ENCODE data around the gene TOMM20L.

DNA sequence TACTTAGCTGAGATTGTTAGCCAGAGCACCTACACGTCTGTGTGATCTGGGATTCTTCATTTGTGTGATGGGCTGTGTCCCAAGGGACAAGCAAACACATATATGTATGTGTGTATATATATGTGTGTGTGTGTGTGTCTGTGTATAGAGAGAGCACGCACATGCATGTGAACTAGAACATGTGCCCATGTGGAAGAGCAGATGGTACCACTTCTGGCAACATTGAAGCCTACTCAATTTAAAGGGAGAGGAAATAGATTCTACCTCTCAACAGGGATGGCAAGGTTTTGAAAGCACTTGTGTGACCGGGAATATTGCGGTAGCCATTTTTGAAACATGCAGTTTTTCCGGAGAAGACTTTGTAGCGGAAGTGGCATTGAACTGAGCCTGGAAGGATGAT lies 1.4 kb downstream of the TOMM20L start:
- TF ChIP-seq ZNF121 (CRISPR knock-in tag; conservative IDR thresholded peaks at IDR 0.05) (no peak), YY1 (IDR thresholded peaks at IDR 0.05; ENCODE audit: borderline replicate concordance in 1 of 3, control insufficient read depth in 1 of 3, extremely low read depth in 1 of 3, insufficient read depth in 3 of 3, insufficient read length in 1 of 3, insufficient replicate concordance in 2 of 3, low read depth in 1 of 3, low read length in 2 of 3) (no peak), NFIC (IDR thresholded peaks at IDR 0.05) (no peak)
- TF ChIP-seq, protein P1, sequence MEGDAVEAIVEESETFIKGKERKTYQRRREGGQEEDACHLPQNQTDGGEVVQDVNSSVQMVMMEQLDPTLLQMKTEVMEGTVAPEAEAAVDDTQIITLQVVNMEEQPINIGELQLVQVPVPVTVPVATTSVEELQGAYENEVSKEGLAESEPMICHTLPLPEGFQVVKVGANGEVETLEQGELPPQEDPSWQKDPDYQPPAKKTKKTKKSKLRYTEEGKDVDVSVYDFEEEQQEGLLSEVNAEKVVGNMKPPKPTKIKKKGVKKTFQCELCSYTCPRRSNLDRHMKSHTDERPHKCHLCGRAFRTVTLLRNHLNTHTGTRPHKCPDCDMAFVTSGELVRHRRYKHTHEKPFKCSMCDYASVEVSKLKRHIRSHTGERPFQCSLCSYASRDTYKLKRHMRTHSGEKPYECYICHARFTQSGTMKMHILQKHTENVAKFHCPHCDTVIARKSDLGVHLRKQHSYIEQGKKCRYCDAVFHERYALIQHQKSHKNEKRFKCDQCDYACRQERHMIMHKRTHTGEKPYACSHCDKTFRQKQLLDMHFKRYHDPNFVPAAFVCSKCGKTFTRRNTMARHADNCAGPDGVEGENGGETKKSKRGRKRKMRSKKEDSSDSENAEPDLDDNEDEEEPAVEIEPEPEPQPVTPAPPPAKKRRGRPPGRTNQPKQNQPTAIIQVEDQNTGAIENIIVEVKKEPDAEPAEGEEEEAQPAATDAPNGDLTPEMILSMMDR (IDR thresholded peaks at IDR 0.05 in 2 of 3, conservative IDR thresholded peaks at IDR 0.05 in 1 of 3; ENCODE audit: insufficient read depth in 2 of 3, low read depth in 1 of 3, low read length in 3 of 3), result no peak
- TF ChIP-seq, protein P2, sequence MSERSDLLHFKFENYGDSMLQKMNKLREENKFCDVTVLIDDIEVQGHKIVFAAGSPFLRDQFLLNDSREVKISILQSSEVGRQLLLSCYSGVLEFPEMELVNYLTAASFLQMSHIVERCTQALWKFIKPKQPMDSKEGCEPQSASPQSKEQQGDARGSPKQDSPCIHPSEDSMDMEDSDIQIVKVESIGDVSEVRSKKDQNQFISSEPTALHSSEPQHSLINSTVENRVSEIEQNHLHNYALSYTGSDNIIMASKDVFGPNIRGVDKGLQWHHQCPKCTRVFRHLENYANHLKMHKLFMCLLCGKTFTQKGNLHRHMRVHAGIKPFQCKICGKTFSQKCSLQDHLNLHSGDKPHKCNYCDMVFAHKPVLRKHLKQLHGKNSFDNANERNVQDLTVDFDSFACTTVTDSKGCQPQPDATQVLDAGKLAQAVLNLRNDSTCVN (CRISPR knock-in tag; IDR thresholded peaks at IDR 0.05), result no peak
